Tibial nerve (tissue), 4 donors: ENCODE results near the gene MRPS26. TPM values are rescaled to one million over a fixed set of nuclear protein-coding genes. Genes with fewer than 3 reads are reported as not detected.

Experiments
- DNase-seq, 2 donors: peaks; one replicate each; pipeline ENCODE4 v3.0.0-alpha.2; 2019; ENCODE audit warnings: low spot score in 2 of 2
- H3K27ac ChIP-seq, 4 donors: fragments of 200-600 bp; sonication (generic) in 3 of 4; one replicate each; pipeline ENCODE4 v1.5.1; 2017 to 2019; ENCODE audit warnings: mild to moderate bottlenecking in 1 of 4
- H3K27me3 ChIP-seq, 2 donors: fragments of 200-600 bp; sonication (generic) in 1 of 2; one replicate each; pipeline versions ENCODE4 v1.5.1 to v1.6.0; 2017 to 2019
- H3K36me3 ChIP-seq, 3 donors: fragments of 200-600 bp; sonication (generic); one replicate each; pipeline ENCODE4 v1.5.1; 2018 to 2019
- H3K4me1 ChIP-seq, 4 donors: fragments of 200-600 bp; sonication (generic) in 3 of 4; one replicate each; pipeline ENCODE4 v1.5.1; 2017 to 2019
- H3K4me3 ChIP-seq, 4 donors: fragments of 200-600 bp; sonication (generic) in 3 of 4; one replicate each; pipeline ENCODE4 v1.5.1; 2017 to 2019; ENCODE audit warnings: mild to moderate bottlenecking in 1 of 4, moderate library complexity in 1 of 4
- H3K9me3 ChIP-seq, 4 donors: fragments of 200-600 bp; sonication (generic) in 3 of 4; one replicate each; pipeline ENCODE4 v1.5.1; 2017 to 2019
- CTCF ChIP-seq, 5 experiments: fragments of 200-600 bp in 3 of 5; fragments of 450-650 bp in 2 of 5; sonication (generic) in 3 of 5; IDR thresholded peaks; one replicate each; pipeline ENCODE4 v1.5.1; 2016 to 2019; ENCODE audit warnings: antibody characterized with exemption in 5 of 5, mild to moderate bottlenecking in 3 of 5, moderate library complexity in 2 of 5
- EP300 ChIP-seq, 2 donors: sonication (generic); formaldehyde crosslinking; IDR thresholded peaks; one replicate each; pipeline ENCODE4 v1.6.1; 2017; ENCODE audit warnings: antibody characterized with exemption in 2 of 2, mild to moderate bottlenecking in 1 of 2
- POLR2A ChIP-seq, 2 donors: fragments of 450-650 bp; IDR thresholded peaks; one replicate each; pipeline ENCODE4 v1.6.1; 2017; ENCODE audit warnings: antibody characterized with exemption in 2 of 2, mild to moderate bottlenecking in 2 of 2, moderate library complexity in 2 of 2
- WGBS, 2 donors: methylation state at CpG; one replicate each; pipeline ENCODE4 v1.1.5; 2018; 5-methylcytosine and 5-hydroxymethylcytosine counted together
- total RNA-seq, 4 donors: library from RNA; depleted of rRNA; stranded (reverse); fragments of >200 nt; gene quantifications; one replicate each; pipeline ENCODE4 v1.1.0, GENCODE V29; 2016

The MRPS26 gene
- total RNA-seq, 4 donors from 2014 or later: 43.2 to 87.9 (median 59.5) TPM

DNA sequence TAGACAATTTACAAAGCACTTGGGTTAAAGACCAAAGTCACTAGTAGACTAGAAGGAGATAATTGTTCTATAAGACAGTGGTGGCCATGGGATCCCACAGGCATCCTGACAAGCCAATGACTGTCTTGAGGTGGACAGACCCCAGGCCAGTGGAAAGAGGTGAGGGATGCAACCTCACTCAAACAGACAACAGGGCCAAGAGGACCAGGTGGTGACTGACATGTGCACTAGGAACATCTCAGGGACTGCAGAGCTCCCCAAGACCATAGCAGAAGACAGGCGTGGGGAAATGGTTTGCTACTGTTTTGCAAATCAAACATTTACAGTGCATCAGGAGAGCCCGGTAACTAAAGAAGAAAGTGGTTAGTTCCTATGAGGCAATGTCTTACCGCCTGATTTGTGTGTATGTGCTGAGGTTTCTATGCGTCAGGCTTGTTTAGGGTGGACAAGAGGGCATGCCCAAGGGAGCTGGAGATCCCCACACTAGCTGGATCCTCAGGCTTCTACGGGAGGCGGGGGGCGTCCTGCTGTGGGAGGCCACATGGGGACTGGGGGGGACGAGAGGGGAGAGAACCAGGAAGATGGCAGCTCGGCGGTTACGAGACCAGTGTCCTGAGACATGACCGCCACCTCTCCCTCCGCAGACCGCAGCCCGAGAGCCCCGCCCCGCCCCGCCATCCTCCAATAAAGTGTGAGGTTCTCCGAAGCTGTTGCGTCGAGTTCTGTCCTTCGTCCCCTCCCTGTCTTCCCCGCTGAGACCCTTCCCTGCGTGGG, 623 bp upstream of the MRPS26 start:
- peak; percentile 62 to 69 for DNase-seq
- TF ChIP-seq EP300 (IDR thresholded peaks at IDR 0.05) (no peak), POLR2A (IDR thresholded peaks at IDR 0.05) (no peak), CTCF (IDR thresholded peaks at IDR 0.05) (no peak)

DNA sequence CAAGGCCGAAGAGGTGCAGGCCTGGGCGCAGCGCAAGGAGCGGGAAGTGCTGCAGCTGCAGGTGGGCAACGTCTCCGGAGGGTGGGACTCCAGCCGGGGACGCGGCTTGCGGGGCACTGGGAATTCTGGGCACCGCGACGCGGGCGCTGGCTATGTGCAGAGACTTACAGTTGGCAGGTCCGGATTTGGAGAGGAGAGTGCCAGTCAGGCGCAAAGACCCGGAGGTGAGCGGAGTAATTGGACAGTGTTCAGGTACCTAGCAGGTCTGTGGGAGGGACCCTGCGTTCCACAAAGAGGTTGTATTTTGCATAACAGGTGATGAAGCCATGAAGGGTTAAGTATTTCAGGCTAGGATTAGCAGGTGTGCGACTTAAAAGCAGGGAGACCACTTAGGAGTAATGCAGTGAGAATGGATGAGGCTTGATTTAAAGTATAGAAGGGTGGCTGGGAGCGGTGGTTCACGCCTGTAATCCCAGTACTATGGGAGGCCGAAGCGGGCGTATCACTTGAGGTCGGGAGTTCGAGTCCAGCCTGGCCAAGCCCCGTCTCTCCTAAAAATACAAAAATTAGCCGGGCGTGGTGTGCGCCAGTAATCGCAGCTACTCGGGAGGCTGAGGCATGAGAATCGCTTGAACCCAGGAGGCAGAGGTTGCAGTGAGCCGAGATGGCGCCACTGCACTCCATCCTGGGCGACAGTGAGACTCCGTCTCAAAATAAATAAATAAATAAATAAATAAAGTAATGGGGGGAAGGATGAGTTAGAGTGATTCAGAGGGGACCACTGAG, 1.0 kb downstream of the MRPS26 start:
- peaks cover 0 to 35% (median 4%) of the 10 kb centered on the region in 3 donors for H3K36me3 ChIP-seq
- no peak for TF ChIP-seq POLR2A (IDR thresholded peaks at IDR 0.05)
- no peak for TF ChIP-seq CTCF (IDR thresholded peaks at IDR 0.05)
- TF ChIP-seq EP300 (IDR thresholded peaks at IDR 0.05): no peak
- H3K4me1 ChIP-seq: peaks cover 0 to 46% (median 24%) of the 10 kb centered on the region in 4 donors
- H3K27me3 ChIP-seq: no peaks in the 10 kb centered on the region
- peak overlapping the region in 3 of 4 donors; percentile 94 to 97 (median 94) for H3K27ac ChIP-seq
- WGBS, 2 donors: 42 to 52% methylated on average over 32 to 37 of the region's 39 CpGs
- no peaks in the 10 kb centered on the region for H3K9me3 ChIP-seq
- no peak for DNase-seq
- peak overlapping the region; percentile 63 to 96 (median 86) for H3K4me3 ChIP-seq

More for the DNA sequence above, 623 bp upstream of the MRPS26 start:
- Histone ChIP-seq H3K9me3 (no peaks in the 10 kb centered on the region), H3K27ac (peak overlapping the region; percentile 91 to 97 (median 94)), H3K27me3 (no peaks in the 10 kb centered on the region), H3K4me1 (peaks cover 0 to 52% (median 26%) of the 10 kb centered on the region in 4 donors), H3K36me3 (peaks cover 0 to 35% (median 4%) of the 10 kb centered on the region in 3 donors), H3K4me3 (peak overlapping the region; percentile 63 to 96 (median 86))
- WGBS, 2 donors: 3 to 4% methylated on average over 15 to 20 of the region's 24 CpGs

- TF ChIP-seq EP300 (IDR thresholded peaks at IDR 0.05) (no peak), CTCF (IDR thresholded peaks at IDR 0.05) (no peak), POLR2A (IDR thresholded peaks at IDR 0.05) (no peak)
- no peak for DNase-seq
- no peaks in the 10 kb centered on the region for H3K27me3 ChIP-seq
Measured at GRCh38 chr20:3047486-3048419, 1.9 kb downstream of the MRPS26 start.

GRCh38 chr20:3051385-3052019, 5.7 kb downstream of the MRPS26 start:
- WGBS, 2 donors: 66 to 68% methylated on average over 7 of the region's 7 CpGs
- no peak for DNase-seq
- Histone ChIP-seq H3K36me3 (peaks cover 0 to 35% (median 4%) of the 10 kb centered on the region in 3 donors), H3K4me1 (peaks cover 0 to 20% (median 10%) of the 10 kb centered on the region in 4 donors), H3K9me3 (no peaks in the 10 kb centered on the region), H3K27me3 (no peaks in the 10 kb centered on the region), H3K27ac (no peak overlapping the region), H3K4me3 (no peak overlapping the region)
- TF ChIP-seq POLR2A (IDR thresholded peaks at IDR 0.05) (no peak), EP300 (IDR thresholded peaks at IDR 0.05) (no peak), CTCF (IDR thresholded peaks at IDR 0.05) (no peak)

More at GRCh38 chr20:3047486-3048419, 1.9 kb downstream of the MRPS26 start:
- peaks cover 0 to 35% (median 4%) of the 10 kb centered on the region in 3 donors for H3K36me3 ChIP-seq
- no peak overlapping the region for H3K4me3 ChIP-seq
- peaks cover 0 to 37% (median 18%) of the 10 kb centered on the region in 4 donors for H3K4me1 ChIP-seq
- no peaks in the 10 kb centered on the region for H3K9me3 ChIP-seq
- 77 to 83% methylated on average over 10 to 14 of the region's 14 CpGs for WGBS, 2 donors
- H3K27ac ChIP-seq: no peak overlapping the region
